A673 (cell line): ENCODE results near the gene ACOXL. TPM values are rescaled to one million over a fixed set of nuclear protein-coding genes. Genes with fewer than 3 reads are reported as not detected.

Source experiments
- BruUV-seq: library from RNA; stranded (reverse); fragments of 400-500 nt; replicated peaks from 2 replicates; lab custom pipeline; 2021; lab: Mats Ljungman, UMichigan
- CTCF ChIA-PET: fragments of 300-600 bp; sonication (Branson Sonifier 250); formaldehyde crosslinking; loops from one replicate; lab custom pipeline; 2022; ENCODE audit warnings: antibody characterized with exemption; lab: Charles Lee
- POLR2A ChIA-PET: fragments of 300-600 bp; sonication (Branson Sonifier 250); formaldehyde crosslinking; loops from one replicate; lab custom pipeline; 2022; ENCODE audit warnings: antibody characterized with exemption; ENCODE audit not compliant: low non-redundant PET; lab: Charles Lee
- DNase-seq: peaks from one replicate; pipeline ENCODE4 v3.0.0-alpha.2; 2015; ENCODE audit warnings: low spot score
- H3K27ac ChIP-seq: fragments of 200-600 bp; sonication (generic); 2 replicates; pipeline ENCODE4 v1.5.1; 2016; ENCODE audit warnings: mixed run types, low read depth, mild to moderate bottlenecking, mixed read lengths, antibody characterized with exemption, low read length; ENCODE audit not compliant: poor library complexity, severe bottlenecking
- H3K27me3 ChIP-seq: fragments of 200-600 bp; sonication (generic); replicated peaks from 2 replicates; pipeline ENCODE4 v1.6.1; 2017; ENCODE audit warnings: mixed run types, low read depth, mild to moderate bottlenecking, mixed read lengths, antibody characterized with exemption, low read length; ENCODE audit not compliant: insufficient read depth, poor library complexity
- H3K36me3 ChIP-seq: fragments of 200-600 bp; sonication (generic); 2 replicates; pipeline ENCODE4 v1.6.1; 2016; ENCODE audit warnings: mixed run types, mild to moderate bottlenecking, mixed read lengths, antibody characterized with exemption, low read length; ENCODE audit not compliant: insufficient read depth, poor library complexity, severe bottlenecking
- H3K4me1 ChIP-seq: fragments of 200-600 bp; sonication (generic); 2 replicates; pipeline ENCODE4 v1.6.1; 2017; ENCODE audit warnings: mixed run types, mild to moderate bottlenecking, mixed read lengths, antibody characterized with exemption, low read length; ENCODE audit not compliant: insufficient read depth, poor library complexity, severe bottlenecking
- H3K4me3 ChIP-seq: fragments of 200-600 bp; sonication (generic); 2 replicates; pipeline ENCODE4 v1.5.1; 2016; ENCODE audit warnings: low read depth, mixed run types, mild to moderate bottlenecking, mixed read lengths, low read length; ENCODE audit not compliant: poor library complexity, severe bottlenecking
- H3K9me3 ChIP-seq: fragments of 200-600 bp; sonication (generic); 2 replicates; pipeline ENCODE4 v1.6.1; 2016; ENCODE audit warnings: mixed run types, low read depth, mild to moderate bottlenecking, mixed read lengths, antibody characterized with exemption, low read length; ENCODE audit not compliant: poor library complexity, severe bottlenecking
- EZH2 ChIP-seq: fragments of 200-600 bp; sonication (generic); IDR thresholded peaks from 2 replicates; pipeline ENCODE4 v1.6.1; 2017; ENCODE audit warnings: borderline replicate concordance, low read depth, mild to moderate bottlenecking, mixed read lengths, antibody characterized with exemption, low read length; ENCODE audit not compliant: poor library complexity, severe bottlenecking
- intact Hi-C: fragments of 100-400 bp; cut with micrococcal nuclease; formaldehyde crosslinking; loops from one replicate; pipeline ENCODE4 v1.10.0; 2022; ENCODE audit not compliant: unreplicated experiment
- total RNA-seq: library from RNA; stranded (reverse); gene quantifications from 2 replicates; pipeline ENCODE4 v1.2.3, GENCODE V29; 2021
- TF ChIP-seq, protein P1 (sequence below): fragments of 300-800, 200-600 bp; sonication (generic); conservative IDR thresholded peaks from 2 replicates; pipeline ENCODE4 v1.5.1; 2017; ENCODE audit warnings: low read depth, mild to moderate bottlenecking, antibody characterized with exemption, low read length, moderate library complexity, mixed read lengths

The ACOXL gene
- total RNA-seq, 1 experiment from 2014 or later = not detected

- BruUV-seq = no TSS peak
- no peaks in the 10 kb centered on the region for H3K4me1 ChIP-seq
- CTCF ChIA-PET = no interaction called here
- no peak overlapping the region for H3K27ac ChIP-seq
- H3K4me3 ChIP-seq = no peak overlapping the region
- no peaks in the 10 kb centered on the region for H3K36me3 ChIP-seq
- intact Hi-C loops = no loop called here
- POLR2A ChIA-PET = no interaction called here
- no peaks in the 10 kb centered on the region for H3K9me3 ChIP-seq
- no peak for DNase-seq
- TF ChIP-seq EZH2 = no peak
- TF ChIP-seq, protein P1, sequence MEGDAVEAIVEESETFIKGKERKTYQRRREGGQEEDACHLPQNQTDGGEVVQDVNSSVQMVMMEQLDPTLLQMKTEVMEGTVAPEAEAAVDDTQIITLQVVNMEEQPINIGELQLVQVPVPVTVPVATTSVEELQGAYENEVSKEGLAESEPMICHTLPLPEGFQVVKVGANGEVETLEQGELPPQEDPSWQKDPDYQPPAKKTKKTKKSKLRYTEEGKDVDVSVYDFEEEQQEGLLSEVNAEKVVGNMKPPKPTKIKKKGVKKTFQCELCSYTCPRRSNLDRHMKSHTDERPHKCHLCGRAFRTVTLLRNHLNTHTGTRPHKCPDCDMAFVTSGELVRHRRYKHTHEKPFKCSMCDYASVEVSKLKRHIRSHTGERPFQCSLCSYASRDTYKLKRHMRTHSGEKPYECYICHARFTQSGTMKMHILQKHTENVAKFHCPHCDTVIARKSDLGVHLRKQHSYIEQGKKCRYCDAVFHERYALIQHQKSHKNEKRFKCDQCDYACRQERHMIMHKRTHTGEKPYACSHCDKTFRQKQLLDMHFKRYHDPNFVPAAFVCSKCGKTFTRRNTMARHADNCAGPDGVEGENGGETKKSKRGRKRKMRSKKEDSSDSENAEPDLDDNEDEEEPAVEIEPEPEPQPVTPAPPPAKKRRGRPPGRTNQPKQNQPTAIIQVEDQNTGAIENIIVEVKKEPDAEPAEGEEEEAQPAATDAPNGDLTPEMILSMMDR = no peak
- H3K27me3 ChIP-seq = no peaks in the 10 kb centered on the region
These were observed 424.2 kb downstream of the ACOXL start for GRCh38 chr2:111156529-111156928.

- H3K4me1 ChIP-seq = peaks cover 3% of the 10 kb centered on the region
- ChIA-PET CTCF (no interaction called here), POLR2A (no interaction called here)
- BruUV-seq = no TSS peak
- no peaks in the 10 kb centered on the region for H3K36me3 ChIP-seq
- intact Hi-C loops = no loop called here
- no peaks in the 10 kb centered on the region for H3K9me3 ChIP-seq
- H3K27ac ChIP-seq = no peak overlapping the region
- no peak for TF ChIP-seq EZH2
- TF ChIP-seq, protein P1 = no peak
- DNase-seq = no peak
- no peaks in the 10 kb centered on the region for H3K27me3 ChIP-seq
- no peak overlapping the region for H3K4me3 ChIP-seq
These were observed 424.8 kb downstream of the ACOXL start for GRCh38 chr2:111157071-111157661.

- peaks cover 6% of the 10 kb centered on the region for H3K4me1 ChIP-seq
- H3K4me3 ChIP-seq = no peak overlapping the region
- no peak for DNase-seq
- no TSS peak for BruUV-seq
- intact Hi-C loops = no loop called here
- POLR2A ChIA-PET = no interaction called here
- H3K27ac ChIP-seq = no peak overlapping the region
- TF ChIP-seq, protein P1 = no peak
- no peak for TF ChIP-seq EZH2
- no peaks in the 10 kb centered on the region for H3K36me3 ChIP-seq
- H3K27me3 ChIP-seq = no peaks in the 10 kb centered on the region
- no peaks in the 10 kb centered on the region for H3K9me3 ChIP-seq
- CTCF ChIA-PET = no interaction called here
These were observed 425.4 kb downstream of the ACOXL start for GRCh38 chr2:111157798-111158197.
